Ovary (tissue), 9 donors: Measurements from ENCODE around the gene MYT1. TPM values are rescaled to one million over a fixed set of nuclear protein-coding genes. Genes with fewer than 3 reads are reported as not detected.

Experiments used
- DNase-seq, 5 donors: peaks; one replicate each; pipeline ENCODE4 v3.0.0-alpha.2; 2019 to 2020
- H3K27ac ChIP-seq, 2 donors: fragments of 200-600 bp; one replicate each; pipeline versions ENCODE4 v1.5.1 to v1.8.0; 2019 to 2022
- H3K27me3 ChIP-seq: fragments of 200-600 bp; one replicate; pipeline ENCODE4 v1.8.0; 2022
- H3K36me3 ChIP-seq: fragments of 200-600 bp; sonication (generic); one replicate; pipeline ENCODE4 v1.5.1; 2019
- H3K4me1 ChIP-seq: one replicate; pipeline ENCODE4 v1.8.1; 2013; ENCODE audit warnings: mild to moderate bottlenecking, moderate library complexity; ENCODE audit not compliant: insufficient read depth
- H3K4me3 ChIP-seq: fragments of 200-600 bp; sonication (generic); one replicate; pipeline ENCODE4 v1.5.1; 2017
- H3K9me3 ChIP-seq, 2 donors: fragments of 200-600 bp in 1 of 2; sonication (generic) in 1 of 2; one replicate each; pipeline versions ENCODE4 v1.5.1 to v1.8.1; 2013 to 2019; ENCODE audit warnings: mild to moderate bottlenecking in 1 of 2, moderate library complexity in 1 of 2
- EP300 ChIP-seq: sonication (generic); formaldehyde crosslinking; IDR thresholded peaks from one replicate; pipeline ENCODE4 v1.6.1; 2017; ENCODE audit warnings: antibody characterized with exemption
- POLR2A ChIP-seq: fragments of 450-650 bp; IDR thresholded peaks from one replicate; pipeline ENCODE4 v1.6.1; 2017; ENCODE audit warnings: antibody characterized with exemption, mild to moderate bottlenecking, moderate library complexity
- WGBS, 3 donors: extraction: QIAGEN DNeasy Blood & Tissue Kit in 1 of 3; methylation state at CpG; one replicate each; pipeline versions ENCODE4 v1.1.5 to v1.1.7; 2013 to 2017; 5-methylcytosine and 5-hydroxymethylcytosine counted together
- intact Hi-C, 4 donors: fragments of 100-400 bp; cut with DNase I; formaldehyde crosslinking; loops; one replicate each; pipeline versions ENCODE4 v1.11.0 to v1.15.1; 2022 to 2023
- polyA plus RNA-seq, 2 donors: library from polyadenylated mRNA; stranded (reverse); fragments of 200-250 nt in 1 of 2; fragments of 350-450 nt in 1 of 2; fragmentation: Illumina TruSeq in 1 of 2; extraction: RNeasy Lipid Tissue Mini Kit (QIAGEN cat#74804) in 1 of 2; gene quantifications; one replicate each; pipeline ENCODE4 v1.2.3, GENCODE V29; 2013 to 2014
- total RNA-seq, 7 donors: library from RNA; depleted of rRNA in 2 of 7; stranded (reverse); fragments of >200 nt in 2 of 7; fragmentation: NEBNext Ultra II Directional in 3 of 7; extraction: Animal tissue kit (Norgen Biotek cat#: 25700) in 3 of 7; gene quantifications; one replicate each; pipeline versions ENCODE4 v1.1.0 to v1.2.4, GENCODE V29; 2016 to 2023
- TF ChIP-seq, protein P1 (sequence below), 3 donors: fragments of 450-650 bp in 2 of 3; fragments of 200-600 bp in 1 of 3; IDR thresholded peaks; one replicate each; pipeline versions ENCODE4 v1.5.1 to v1.8.0; 2016 to 2022; ENCODE audit warnings: antibody characterized with exemption in 3 of 3, mild to moderate bottlenecking in 1 of 3
- donor health status: DM: no; HTN: no; CAD: no; lungs with moderate emphysema.
- donor health status: DM: no; HTN: no; CAD: no.
- donor health status: Bipolar disorder and iron deficiency.
- donor health status: DM: yes; HTN: yes; CAD: no.
- donor health status: DM: no; HTN: no; CAD: no.
- donor health status: DM: yes; HTN: yes; CAD: no.

MYT1 gene
- total and polyA plus RNA-seq, 9 donors: 0.05 to 0.25 (median 0.13) TPM; not detected in 1

DNA sequence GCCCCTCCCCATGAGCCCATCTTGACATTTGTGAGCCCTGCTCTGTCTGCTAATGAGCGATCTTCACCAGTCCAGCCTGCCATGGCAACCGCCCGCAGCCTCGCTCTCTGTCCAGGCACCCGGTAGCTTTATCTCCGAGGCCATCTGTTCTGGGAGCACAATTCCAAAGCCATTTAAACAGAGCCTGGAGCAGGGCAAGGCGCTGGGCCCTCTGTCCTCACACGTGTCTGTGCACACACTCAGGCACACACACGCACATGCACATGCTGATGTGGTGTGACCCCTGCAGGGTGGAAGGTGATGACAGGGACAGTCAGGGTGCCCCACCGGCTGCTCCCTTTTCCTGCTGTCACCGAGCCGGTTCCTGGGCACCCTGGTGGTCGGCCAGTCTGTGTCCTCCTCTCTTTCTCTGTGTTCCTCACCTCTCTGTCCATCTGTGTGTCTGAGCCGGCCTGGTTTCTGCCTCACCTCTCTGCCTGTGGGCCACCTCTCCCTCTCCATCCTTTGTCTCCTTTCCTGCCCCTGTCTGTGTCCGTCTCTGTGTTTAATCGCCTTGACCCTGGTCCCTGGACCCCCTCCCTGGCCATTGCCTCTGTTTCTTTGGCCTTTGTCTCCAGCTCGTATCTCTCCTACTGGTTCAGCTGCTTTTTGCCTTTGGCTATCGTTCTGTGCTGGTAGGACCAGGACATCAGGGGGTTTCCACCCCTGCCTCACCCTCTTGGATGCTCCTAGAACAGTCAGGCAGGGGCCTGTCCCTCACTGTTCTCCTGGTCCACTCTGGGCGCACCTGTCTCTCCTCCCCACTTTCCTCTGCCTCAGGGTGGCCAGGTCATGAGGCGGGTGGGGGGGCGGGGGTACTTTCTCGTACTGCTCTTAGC is 8.8 kb upstream of the MYT1 start:
- Histone ChIP-seq H3K9me3 (no peaks in the 10 kb centered on the region), H3K27me3 (no peaks in the 10 kb centered on the region), H3K4me3 (no peak overlapping the region), H3K27ac (no peak overlapping the region), H3K4me1 (no peaks in the 10 kb centered on the region), H3K36me3 (no peaks in the 10 kb centered on the region)
- TF ChIP-seq, protein P1, sequence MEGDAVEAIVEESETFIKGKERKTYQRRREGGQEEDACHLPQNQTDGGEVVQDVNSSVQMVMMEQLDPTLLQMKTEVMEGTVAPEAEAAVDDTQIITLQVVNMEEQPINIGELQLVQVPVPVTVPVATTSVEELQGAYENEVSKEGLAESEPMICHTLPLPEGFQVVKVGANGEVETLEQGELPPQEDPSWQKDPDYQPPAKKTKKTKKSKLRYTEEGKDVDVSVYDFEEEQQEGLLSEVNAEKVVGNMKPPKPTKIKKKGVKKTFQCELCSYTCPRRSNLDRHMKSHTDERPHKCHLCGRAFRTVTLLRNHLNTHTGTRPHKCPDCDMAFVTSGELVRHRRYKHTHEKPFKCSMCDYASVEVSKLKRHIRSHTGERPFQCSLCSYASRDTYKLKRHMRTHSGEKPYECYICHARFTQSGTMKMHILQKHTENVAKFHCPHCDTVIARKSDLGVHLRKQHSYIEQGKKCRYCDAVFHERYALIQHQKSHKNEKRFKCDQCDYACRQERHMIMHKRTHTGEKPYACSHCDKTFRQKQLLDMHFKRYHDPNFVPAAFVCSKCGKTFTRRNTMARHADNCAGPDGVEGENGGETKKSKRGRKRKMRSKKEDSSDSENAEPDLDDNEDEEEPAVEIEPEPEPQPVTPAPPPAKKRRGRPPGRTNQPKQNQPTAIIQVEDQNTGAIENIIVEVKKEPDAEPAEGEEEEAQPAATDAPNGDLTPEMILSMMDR (IDR thresholded peaks at IDR 0.05): no peak
- TF ChIP-seq EP300 (no peak), POLR2A (no peak)
- DNase-seq: no peak
- intact Hi-C loops: no loop called here
- 65 to 68% (median 68%) methylated on average over 20 to 22 of the region's 22 CpGs for WGBS, 3 donors

DNA sequence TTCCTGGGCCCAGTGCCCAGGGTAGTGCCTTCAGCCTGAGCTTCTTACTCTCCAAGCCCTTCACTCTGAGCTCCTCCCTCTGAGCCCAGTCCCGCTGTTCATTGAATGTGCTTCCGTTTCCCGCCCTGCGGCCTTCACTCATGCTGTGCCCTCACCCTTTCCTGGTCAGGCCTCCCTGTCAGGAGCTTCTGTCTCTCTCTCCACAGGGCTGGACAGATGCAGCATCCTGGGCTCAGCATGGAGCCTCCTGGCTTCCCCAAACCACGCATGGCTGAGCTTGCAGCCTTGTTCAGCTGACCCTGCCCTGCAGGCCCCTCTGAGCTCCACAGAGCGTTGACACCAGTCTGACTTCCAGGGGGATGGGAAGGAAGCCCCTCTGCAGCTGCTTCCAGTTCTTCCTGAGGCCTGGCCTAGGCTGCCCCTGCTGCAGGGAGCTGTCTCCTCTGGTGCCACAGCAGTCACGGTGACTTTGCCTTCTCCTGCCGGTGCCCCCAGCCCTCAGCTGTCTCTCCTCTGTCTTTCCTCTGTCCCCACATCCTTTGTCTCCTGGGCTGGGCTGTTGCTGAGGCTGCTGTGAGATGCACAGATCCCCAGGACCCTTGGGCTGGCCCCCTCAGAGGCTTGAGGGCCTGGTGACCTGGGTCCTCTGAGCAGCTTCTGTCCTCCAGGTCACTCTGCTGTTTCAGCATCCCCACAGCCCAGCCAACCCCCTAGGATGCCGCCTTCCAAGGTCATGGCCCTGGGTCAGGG is 7.9 kb upstream of the MYT1 start:
- intact Hi-C loops: no loop called here
- Histone ChIP-seq H3K36me3 (no peaks in the 10 kb centered on the region), H3K27ac (no peak overlapping the region), H3K27me3 (no peaks in the 10 kb centered on the region), H3K4me1 (no peaks in the 10 kb centered on the region), H3K4me3 (no peak overlapping the region), H3K9me3 (no peaks in the 10 kb centered on the region)
- 41 to 57% (median 57%) methylated on average over 9 of the region's 9 CpGs for WGBS, 3 donors
- DNase-seq: no peak
- TF ChIP-seq, protein P1 (IDR thresholded peaks at IDR 0.05): no peak

DNA sequence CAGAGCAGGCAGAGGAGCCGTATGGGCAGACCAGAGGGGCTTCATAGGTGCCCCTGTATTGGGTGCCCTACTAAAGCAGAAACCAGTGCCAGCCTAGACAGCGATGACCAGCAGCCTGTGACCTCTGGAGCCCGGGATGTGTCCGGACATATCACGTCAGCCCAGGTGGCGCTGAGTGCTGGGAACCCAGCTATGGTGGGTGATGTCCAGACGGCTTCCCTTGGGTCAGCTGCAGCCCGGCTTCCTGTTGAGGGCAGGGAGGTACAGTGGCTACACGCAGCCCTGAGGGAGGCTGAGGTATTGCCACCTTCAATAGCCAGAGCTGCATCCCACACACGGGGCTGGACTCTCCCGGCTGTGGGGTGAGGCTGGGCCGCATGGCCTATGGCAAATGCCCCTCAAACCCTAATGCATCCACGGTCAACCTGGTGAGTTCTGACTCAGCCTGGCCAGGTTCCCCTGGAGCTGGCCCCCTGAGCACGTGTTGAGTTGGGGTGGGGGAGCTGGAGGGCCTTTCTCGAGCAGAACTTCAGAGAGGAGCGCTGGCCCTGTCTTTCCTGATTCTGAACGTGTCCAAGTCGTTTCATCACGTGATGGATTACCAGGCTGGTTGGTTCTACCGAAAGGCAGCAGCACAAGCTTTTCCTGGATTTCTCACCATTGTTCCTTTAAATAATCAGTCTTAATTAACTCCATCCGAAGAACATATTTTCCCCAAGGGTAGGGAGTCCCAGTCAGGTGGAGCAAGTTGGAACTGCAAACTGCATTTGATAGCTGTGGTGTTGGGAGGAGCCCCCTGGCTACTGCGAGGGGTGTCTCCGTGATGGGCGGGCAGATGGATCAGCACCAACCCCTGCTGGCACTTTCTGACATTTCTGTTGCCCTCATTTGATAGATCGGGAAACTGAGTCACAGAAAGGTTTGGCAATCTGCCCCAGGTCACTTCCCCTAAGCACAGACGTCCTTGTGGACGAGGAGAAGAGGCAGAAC is 7.1 kb upstream of the MYT1 start:
- DNase-seq: no peak
- no peak overlapping the region for H3K27ac ChIP-seq
- no peaks in the 10 kb centered on the region for H3K4me1 ChIP-seq
- H3K4me3 ChIP-seq: no peak overlapping the region
- intact Hi-C loops: no loop called here
- no peaks in the 10 kb centered on the region for H3K36me3 ChIP-seq
- H3K27me3 ChIP-seq: no peaks in the 10 kb centered on the region
- WGBS, 3 donors: 58 to 63% (median 61%) methylated on average over 21 to 27 of the region's 27 CpGs
- no peak for TF ChIP-seq POLR2A
- TF ChIP-seq, protein P1 (IDR thresholded peaks at IDR 0.05): no peak
- no peak for TF ChIP-seq EP300
- no peaks in the 10 kb centered on the region for H3K9me3 ChIP-seq

DNA sequence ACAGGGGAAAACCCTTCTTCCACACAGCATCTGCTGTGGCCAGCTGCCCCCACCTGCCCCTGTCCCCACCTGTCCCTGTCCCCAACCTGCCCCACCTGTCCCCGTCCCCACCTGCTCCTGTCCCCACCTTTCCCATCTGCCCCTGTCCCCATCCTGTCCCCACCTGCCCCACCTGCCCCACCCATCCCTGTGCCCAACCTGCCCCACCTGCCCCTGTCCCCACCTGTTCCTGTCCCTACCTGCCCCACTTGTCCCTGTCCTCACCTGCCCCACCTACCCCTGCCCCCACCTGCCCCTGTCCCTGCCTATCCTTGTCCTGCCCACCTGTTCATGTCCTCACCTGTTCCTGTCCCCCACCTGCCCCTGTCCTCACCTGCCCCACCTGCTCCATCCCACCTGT is 6.4 kb upstream of the MYT1 start:
- H3K27me3 ChIP-seq: no peaks in the 10 kb centered on the region
- intact Hi-C loops: no loop called here
- H3K36me3 ChIP-seq: no peaks in the 10 kb centered on the region
- H3K4me1 ChIP-seq: no peaks in the 10 kb centered on the region
- no peak for DNase-seq
- no peaks in the 10 kb centered on the region for H3K9me3 ChIP-seq
- TF ChIP-seq EP300 (no peak), POLR2A (no peak)
- TF ChIP-seq, protein P1 (IDR thresholded peaks at IDR 0.05): no peak
- no peak overlapping the region for H3K4me3 ChIP-seq
- 75 to 88% methylated on average over 1 of the region's 1 CpG; no CpG with 5 or more reads in 1 of the 3 donors for WGBS, 3 donors
- H3K27ac ChIP-seq: no peak overlapping the region
